ENCODE results near the gene CSNK1E.
"Not testable (repeated sequence)": the region's sequence is repeated elsewhere in the genome, so short reads cannot be mapped to it uniquely, and the experiment has no call there.

Gene CSNK1E

DNA sequence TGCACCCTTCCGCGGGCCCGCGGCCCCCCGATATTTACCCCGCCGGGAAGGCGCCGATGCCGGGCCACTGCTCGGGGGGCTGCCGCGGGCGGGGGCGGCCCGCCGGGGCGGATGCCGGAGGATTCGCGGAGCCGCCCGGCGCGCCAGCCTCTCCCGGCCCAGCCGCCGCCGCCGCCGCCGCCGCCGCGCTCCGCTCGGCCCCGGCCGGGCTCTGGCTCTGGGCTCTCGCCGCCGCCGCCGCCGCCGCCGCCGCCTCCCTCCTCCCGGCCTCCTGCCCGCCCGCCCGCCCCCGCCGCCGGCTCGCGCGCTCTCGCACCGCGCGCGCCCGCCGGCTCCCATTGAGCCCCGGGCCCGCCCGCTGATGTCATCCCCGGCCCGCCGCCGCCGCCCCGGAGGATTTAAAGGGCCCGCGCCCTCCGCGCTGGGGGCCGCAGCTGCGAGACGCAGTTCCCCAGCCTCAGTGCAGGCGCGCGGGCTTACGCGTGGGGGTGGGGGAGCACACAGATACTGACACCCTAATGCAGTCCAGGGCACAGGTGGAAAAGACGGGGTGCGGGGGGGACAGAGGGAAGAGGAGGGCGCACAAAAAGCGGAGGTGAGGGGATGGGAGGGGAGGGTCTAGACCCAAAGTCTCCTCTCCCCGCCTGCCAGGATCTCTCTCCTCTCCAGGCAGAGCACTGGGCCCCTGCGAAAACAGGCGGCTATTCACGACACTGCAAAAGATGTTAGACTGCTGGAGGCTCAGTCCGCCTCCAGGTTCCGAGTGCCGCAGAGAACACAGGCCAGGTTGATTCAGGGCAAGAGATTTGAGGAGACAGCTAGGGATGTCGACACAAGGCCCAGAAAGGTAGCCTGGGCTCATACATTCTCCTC is at the start of gene CSNK1E:
CSNK1E (minus strand) TSS at position 312 of the 873 bp plus-strand sequence. CDS start 3,276 bp downstream, outside the sequence.
- H3K79me2 ChIP-seq (ENCODE audit: insufficient read depth, low read length): no peaks in the 10 kb centered on the region
- H3F3A ChIP-seq (ENCODE audit: insufficient read depth): peaks cover 12% of the 10 kb centered on the region
- no peaks in the 10 kb centered on the region for H3K36me3 ChIP-seq (ENCODE audit: low read length)
- peak within 1 kb of the TSS; percentile 61 for H3K9ac ChIP-seq (ENCODE audit: low read length)
- H3K4me2 ChIP-seq (ENCODE audit: low read depth, low read length, poor library complexity, severe bottlenecking): peak within 1 kb of the TSS; percentile 61
- no peaks in the 10 kb centered on the region for H3K27me3 ChIP-seq (ENCODE audit: low read length)
- no peaks in the 10 kb centered on the region for H3K9me2 ChIP-seq (replicated peaks; ENCODE audit: insufficient read depth, low read length)
- no peaks in the 10 kb centered on the region for H3K9me3 ChIP-seq (ENCODE audit: insufficient read depth, low read length)
- TF ChIP-seq EZH2phosphoT487 (conservative IDR thresholded peaks at IDR 0.05; ENCODE audit: low read length): no peak
- TF ChIP-seq, protein P1, sequence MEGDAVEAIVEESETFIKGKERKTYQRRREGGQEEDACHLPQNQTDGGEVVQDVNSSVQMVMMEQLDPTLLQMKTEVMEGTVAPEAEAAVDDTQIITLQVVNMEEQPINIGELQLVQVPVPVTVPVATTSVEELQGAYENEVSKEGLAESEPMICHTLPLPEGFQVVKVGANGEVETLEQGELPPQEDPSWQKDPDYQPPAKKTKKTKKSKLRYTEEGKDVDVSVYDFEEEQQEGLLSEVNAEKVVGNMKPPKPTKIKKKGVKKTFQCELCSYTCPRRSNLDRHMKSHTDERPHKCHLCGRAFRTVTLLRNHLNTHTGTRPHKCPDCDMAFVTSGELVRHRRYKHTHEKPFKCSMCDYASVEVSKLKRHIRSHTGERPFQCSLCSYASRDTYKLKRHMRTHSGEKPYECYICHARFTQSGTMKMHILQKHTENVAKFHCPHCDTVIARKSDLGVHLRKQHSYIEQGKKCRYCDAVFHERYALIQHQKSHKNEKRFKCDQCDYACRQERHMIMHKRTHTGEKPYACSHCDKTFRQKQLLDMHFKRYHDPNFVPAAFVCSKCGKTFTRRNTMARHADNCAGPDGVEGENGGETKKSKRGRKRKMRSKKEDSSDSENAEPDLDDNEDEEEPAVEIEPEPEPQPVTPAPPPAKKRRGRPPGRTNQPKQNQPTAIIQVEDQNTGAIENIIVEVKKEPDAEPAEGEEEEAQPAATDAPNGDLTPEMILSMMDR (IDR thresholded peaks at IDR 0.05; ENCODE audit: insufficient read depth, low read length, poor library complexity, severe bottlenecking): no peak
- H4K20me1 ChIP-seq (ENCODE audit: low read depth, low read length): no peaks in the 10 kb centered on the region
- H3K4me3 ChIP-seq (ENCODE audit: insufficient read depth, low read length, poor library complexity, severe bottlenecking): peak within 1 kb of the TSS; percentile 58
- peak within 1 kb of the TSS; percentile 65 for H3K27ac ChIP-seq (ENCODE audit: low read depth, low read length)
- H2AFZ ChIP-seq (ENCODE audit: low read depth, low read length, severe bottlenecking): peak within 1 kb of the TSS; percentile 79

DNA sequence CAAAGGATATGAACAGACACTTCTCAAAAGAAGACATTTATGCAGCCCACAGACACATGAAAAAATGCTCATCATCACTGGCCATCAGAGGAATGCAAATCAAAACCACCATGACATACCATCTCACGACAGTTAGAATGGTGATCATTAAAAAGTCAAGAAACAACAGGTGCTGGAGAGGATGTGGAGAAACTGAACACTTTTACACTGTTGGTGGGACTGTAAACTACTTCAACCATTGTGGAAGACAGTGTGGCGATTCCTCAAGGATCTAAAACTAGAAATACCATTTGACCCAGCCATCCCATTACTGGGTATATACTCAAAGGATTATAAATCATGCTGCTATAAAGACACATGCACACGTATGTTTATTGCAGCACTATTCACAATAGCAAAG is 48.6 kb upstream of the CSNK1E start:
- H4K20me1 ChIP-seq (ENCODE audit: low read depth, low read length); H3K9ac ChIP-seq (ENCODE audit: low read length): not testable (repeated sequence)

DNA sequence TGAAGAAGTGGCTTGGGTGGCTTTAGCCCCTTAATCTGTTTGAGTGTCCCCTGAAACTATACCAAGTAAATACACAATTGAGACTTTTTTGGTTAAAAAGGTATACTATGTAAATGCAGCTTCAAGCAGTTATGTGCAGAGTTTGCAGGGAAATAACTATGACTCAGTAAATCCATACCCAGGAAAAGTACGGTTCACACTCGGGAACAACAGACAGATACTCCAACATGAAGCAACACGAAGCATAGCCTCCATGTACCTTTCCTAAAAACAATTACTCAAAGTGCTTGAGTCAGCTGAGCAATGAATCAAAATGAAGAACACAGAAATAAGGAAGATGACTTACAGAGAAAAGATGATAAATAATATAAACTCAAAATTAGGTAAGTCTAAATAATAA is 47.9 kb upstream of the CSNK1E start:
- H3K36me3 ChIP-seq (ENCODE audit: low read length); H3K9me3 ChIP-seq (ENCODE audit: insufficient read depth, low read length); H2AFZ ChIP-seq (ENCODE audit: low read depth, low read length, severe bottlenecking); H3K9me2 ChIP-seq (replicated peaks; ENCODE audit: insufficient read depth, low read length); H3K4me3 ChIP-seq (ENCODE audit: insufficient read depth, low read length, poor library complexity, severe bottlenecking); H3K27me3 ChIP-seq (ENCODE audit: low read length); H4K20me1 ChIP-seq (ENCODE audit: low read depth, low read length); H3K9ac ChIP-seq (ENCODE audit: low read length); H3F3A ChIP-seq (ENCODE audit: insufficient read depth); H3K27ac ChIP-seq (ENCODE audit: low read depth, low read length); H3K4me2 ChIP-seq (ENCODE audit: low read depth, low read length, poor library complexity, severe bottlenecking); H3K79me2 ChIP-seq (ENCODE audit: insufficient read depth, low read length): not testable (repeated sequence)

More for the DNA sequence above, 48.6 kb upstream of the CSNK1E start:
- H3K4me2 ChIP-seq (ENCODE audit: low read depth, low read length, poor library complexity, severe bottlenecking); H3K9me3 ChIP-seq (ENCODE audit: insufficient read depth, low read length); H2AFZ ChIP-seq (ENCODE audit: low read depth, low read length, severe bottlenecking); H3K27me3 ChIP-seq (ENCODE audit: low read length); H3K36me3 ChIP-seq (ENCODE audit: low read length); H3K9me2 ChIP-seq (replicated peaks; ENCODE audit: insufficient read depth, low read length); H3F3A ChIP-seq (ENCODE audit: insufficient read depth); H3K4me3 ChIP-seq (ENCODE audit: insufficient read depth, low read length, poor library complexity, severe bottlenecking); H3K27ac ChIP-seq (ENCODE audit: low read depth, low read length); H3K79me2 ChIP-seq (ENCODE audit: insufficient read depth, low read length): not testable (repeated sequence)

DNA sequence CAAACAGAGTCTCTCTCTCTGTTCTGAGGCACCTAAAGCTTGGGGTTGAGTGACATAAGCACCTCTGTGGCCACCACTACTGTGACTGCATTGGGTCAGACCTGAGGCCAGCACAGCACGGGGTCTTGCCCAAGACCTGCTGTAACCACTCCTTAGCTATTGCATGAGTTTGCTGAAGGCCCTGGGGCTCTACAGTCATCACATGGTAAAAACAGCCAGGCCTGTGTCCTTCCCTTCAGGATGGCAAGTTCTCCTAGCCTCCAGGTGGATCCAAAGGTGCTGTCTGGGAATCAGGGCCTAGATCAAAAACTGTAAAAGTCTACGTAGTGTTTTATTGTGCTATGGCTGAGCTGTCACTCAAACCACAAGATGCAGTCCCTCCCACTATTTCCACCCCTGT is 43.3 kb upstream of the CSNK1E start:
- not testable (repeated sequence) for H3K9ac ChIP-seq (ENCODE audit: low read length); H3K4me3 ChIP-seq (ENCODE audit: insufficient read depth, low read length, poor library complexity, severe bottlenecking); H3K36me3 ChIP-seq (ENCODE audit: low read length); H3K27me3 ChIP-seq (ENCODE audit: low read length); H4K20me1 ChIP-seq (ENCODE audit: low read depth, low read length); H2AFZ ChIP-seq (ENCODE audit: low read depth, low read length, severe bottlenecking); H3K4me2 ChIP-seq (ENCODE audit: low read depth, low read length, poor library complexity, severe bottlenecking); H3K9me3 ChIP-seq (ENCODE audit: insufficient read depth, low read length); H3F3A ChIP-seq (ENCODE audit: insufficient read depth); H3K79me2 ChIP-seq (ENCODE audit: insufficient read depth, low read length); H3K9me2 ChIP-seq (replicated peaks; ENCODE audit: insufficient read depth, low read length); H3K27ac ChIP-seq (ENCODE audit: low read depth, low read length)

DNA sequence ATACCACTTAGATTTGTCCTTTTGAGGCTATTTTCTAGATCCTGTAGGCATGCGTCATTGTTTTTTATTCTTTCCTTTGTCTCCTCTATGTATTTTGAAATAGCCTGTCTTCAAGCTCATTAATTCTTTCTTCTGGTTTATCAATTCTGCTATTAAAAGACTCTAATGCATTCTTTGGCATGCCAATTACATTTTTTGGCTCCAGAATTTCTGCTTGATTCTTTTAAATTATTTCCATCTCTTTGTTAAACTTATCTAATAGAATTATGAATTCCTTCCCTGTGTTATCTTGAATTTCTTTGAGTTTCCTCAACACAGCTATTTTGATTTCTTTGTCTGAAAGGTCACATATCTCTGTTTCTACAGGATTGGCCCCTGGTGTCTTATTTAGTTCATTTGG is 42.6 kb upstream of the CSNK1E start:
- not testable (repeated sequence) for H3F3A ChIP-seq (ENCODE audit: insufficient read depth); H3K4me3 ChIP-seq (ENCODE audit: insufficient read depth, low read length, poor library complexity, severe bottlenecking); H3K9me2 ChIP-seq (replicated peaks; ENCODE audit: insufficient read depth, low read length); H3K27ac ChIP-seq (ENCODE audit: low read depth, low read length); H3K36me3 ChIP-seq (ENCODE audit: low read length); H3K9ac ChIP-seq (ENCODE audit: low read length); H3K79me2 ChIP-seq (ENCODE audit: insufficient read depth, low read length); H3K9me3 ChIP-seq (ENCODE audit: insufficient read depth, low read length); H3K27me3 ChIP-seq (ENCODE audit: low read length); H2AFZ ChIP-seq (ENCODE audit: low read depth, low read length, severe bottlenecking); H3K4me2 ChIP-seq (ENCODE audit: low read depth, low read length, poor library complexity, severe bottlenecking); H4K20me1 ChIP-seq (ENCODE audit: low read depth, low read length)

DNA sequence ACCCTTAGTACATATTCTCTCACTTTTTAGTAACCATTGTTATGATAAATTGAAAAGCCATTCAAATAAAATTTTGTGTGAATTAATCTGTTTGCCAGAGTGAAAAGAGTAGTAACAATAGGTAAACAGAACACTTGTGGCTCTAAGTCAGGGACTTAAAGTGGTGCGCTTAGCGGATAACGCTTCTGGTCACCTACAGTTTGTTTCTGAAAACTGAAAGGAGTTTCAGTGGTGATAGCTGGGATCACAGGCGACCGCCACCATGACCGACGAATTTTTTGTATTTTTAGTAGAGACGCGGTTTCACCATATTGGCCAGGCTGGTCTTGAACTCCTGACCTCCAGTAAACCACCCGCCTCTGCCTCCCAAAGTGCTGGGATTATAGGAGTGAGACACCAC is 40.7 kb upstream of the CSNK1E start:
- not testable (repeated sequence) for H3K27me3 ChIP-seq (ENCODE audit: low read length); H3K9me3 ChIP-seq (ENCODE audit: insufficient read depth, low read length); H3K36me3 ChIP-seq (ENCODE audit: low read length); H3K9me2 ChIP-seq (replicated peaks; ENCODE audit: insufficient read depth, low read length); H3K79me2 ChIP-seq (ENCODE audit: insufficient read depth, low read length); H3K9ac ChIP-seq (ENCODE audit: low read length); H3K4me3 ChIP-seq (ENCODE audit: insufficient read depth, low read length, poor library complexity, severe bottlenecking); H2AFZ ChIP-seq (ENCODE audit: low read depth, low read length, severe bottlenecking); H3F3A ChIP-seq (ENCODE audit: insufficient read depth); H3K27ac ChIP-seq (ENCODE audit: low read depth, low read length); H3K4me2 ChIP-seq (ENCODE audit: low read depth, low read length, poor library complexity, severe bottlenecking); H4K20me1 ChIP-seq (ENCODE audit: low read depth, low read length)
